GM19099 (cell line): ENCODE measurements around the gene TNFRSF18.

ENCODE experiments used
- POLR2A ChIP-seq: IDR thresholded peaks from 3 replicates; pipeline ENCODE4 v1.6.1; 2011; ENCODE audit warnings: low read depth; ENCODE audit not compliant: insufficient read length; ENCODE audit errors: extremely low read depth

Gene TNFRSF18

GRCh38 chr1:1171546-1172340 is 34.6 kb downstream of the TNFRSF18 start:
- TF ChIP-seq POLR2A = no peak

- TF ChIP-seq POLR2A = no peak
These were observed 35.2 kb downstream of the TNFRSF18 start for GRCh38 chr1:1171161-1171545.

- no peak for TF ChIP-seq POLR2A
These were observed 35.9 kb downstream of the TNFRSF18 start for GRCh38 chr1:1170215-1171091.

- no peak for TF ChIP-seq POLR2A
These were observed 36.8 kb downstream of the TNFRSF18 start for GRCh38 chr1:1169429-1170214.

- TF ChIP-seq POLR2A = no peak
These were observed 37.7 kb downstream of the TNFRSF18 start for GRCh38 chr1:1168451-1169411.

- TF ChIP-seq POLR2A = no peak
These were observed 38.4 kb downstream of the TNFRSF18 start for GRCh38 chr1:1167841-1168450.

GRCh38 chr1:1167398-1167821 is 39.0 kb downstream of the TNFRSF18 start:
- TF ChIP-seq POLR2A = no peak

GRCh38 chr1:1166642-1167397 is 39.6 kb downstream of the TNFRSF18 start:
- TF ChIP-seq POLR2A = no peak

GRCh38 chr1:1165900-1166421 is 40.4 kb downstream of the TNFRSF18 start:
- TF ChIP-seq POLR2A = no peak

GRCh38 chr1:1165485-1165884 is 40.9 kb downstream of the TNFRSF18 start:
- TF ChIP-seq POLR2A = no peak

GRCh38 chr1:1164701-1165451 is 41.5 kb downstream of the TNFRSF18 start:
- TF ChIP-seq POLR2A = no peak

GRCh38 chr1:1164361-1164700 is 42.1 kb downstream of the TNFRSF18 start:
- no peak for TF ChIP-seq POLR2A
